Keratinocyte (primary cell): Measurements from ENCODE around the gene SLK. TPM values are rescaled to one million over a fixed set of nuclear protein-coding genes. Genes with fewer than 3 reads are reported as not detected.

Source experiments
- DNase-seq: peaks from one replicate; pipeline ENCODE4 v3.0.0-alpha.2; 2011; ENCODE audit warnings: low read depth, missing footprints, low spot score
- FAIRE-seq: peaks from 2 replicates; lab custom pipeline; 2011; peaks lifted over from hg19 to GRCh38; lab: Jason Lieb, UNC
- H2AFZ ChIP-seq: 2 replicates; pipeline ENCODE4 v1.6.0; 2012; ENCODE audit warnings: low read length, control low read depth, inconsistent platforms; ENCODE audit not compliant: control insufficient read depth
- H3K27ac ChIP-seq: 2 replicates; pipeline ENCODE4 v1.5.1; 2011; ENCODE audit warnings: low read length; ENCODE audit not compliant: control insufficient read depth, insufficient read depth
- H3K27me3 ChIP-seq: 3 replicates; pipeline ENCODE4 v1.6.0; 2011; ENCODE audit warnings: low read length; ENCODE audit not compliant: control insufficient read depth, insufficient read depth; ENCODE audit errors: extremely low read depth
- H3K36me3 ChIP-seq, 2 experiments: 2 replicates in 1 of 2; 3 replicates in 1 of 2; pipeline ENCODE4 v1.5.1; 2011; ENCODE audit warnings: low read length in 2 of 2, mild to moderate bottlenecking in 1 of 2; ENCODE audit not compliant: control insufficient read depth in 2 of 2, insufficient read depth in 2 of 2; ENCODE audit errors: extremely low read depth in 1 of 2
- H3K4me1 ChIP-seq: 3 replicates; pipeline ENCODE4 v1.5.1; 2011; ENCODE audit warnings: low read length; ENCODE audit not compliant: control insufficient read depth, insufficient read depth; ENCODE audit errors: extremely low read depth
- H3K4me2 ChIP-seq: 3 replicates; pipeline ENCODE4 v1.6.0; 2011; ENCODE audit warnings: low read depth, low read length; ENCODE audit not compliant: control insufficient read depth, insufficient read depth; ENCODE audit errors: extremely low read depth
- H3K4me3 ChIP-seq, 3 experiments: fragments of 200-600 bp in 1 of 3; sonication (generic) in 1 of 3; 2 replicates in 2 of 3; 3 replicates in 1 of 3; pipeline ENCODE4 v1.5.1; 2011 to 2016; ENCODE audit warnings: low read length in 3 of 3, mild to moderate bottlenecking in 3 of 3, control low read depth in 2 of 3, inconsistent platforms in 1 of 3, low read depth in 1 of 3, mixed read lengths in 1 of 3, mixed run types in 1 of 3, moderate library complexity in 1 of 3; ENCODE audit not compliant: control insufficient read depth in 2 of 3, insufficient read depth in 2 of 3; ENCODE audit errors: extremely low read depth in 1 of 3
- H3K79me2 ChIP-seq: 2 replicates; pipeline ENCODE4 v1.6.0; 2012; ENCODE audit warnings: low read length; ENCODE audit not compliant: control insufficient read depth, insufficient read depth
- H3K9ac ChIP-seq: 3 replicates; pipeline ENCODE4 v1.6.0; 2011; ENCODE audit warnings: low read length; ENCODE audit not compliant: control insufficient read depth, insufficient read depth; ENCODE audit errors: extremely low read depth
- H3K9me1 ChIP-seq: 3 replicates; pipeline ENCODE4 v1.6.0; 2011; ENCODE audit warnings: low read length; ENCODE audit not compliant: control insufficient read depth, insufficient read depth; ENCODE audit errors: extremely low read depth
- H3K9me3 ChIP-seq: 2 replicates; pipeline ENCODE4 v1.5.1; 2012; ENCODE audit warnings: low read depth, low read length; ENCODE audit not compliant: control insufficient read depth
- H4K20me1 ChIP-seq: 3 replicates; pipeline ENCODE4 v1.6.0; 2011; ENCODE audit warnings: low read length; ENCODE audit not compliant: control insufficient read depth, insufficient read depth; ENCODE audit errors: extremely low read depth
- CTCF ChIP-seq, 3 experiments: IDR thresholded peaks in 1 of 3; conservative IDR thresholded peaks in 1 of 3; optimal IDR thresholded peaks in 1 of 3; 2 replicates in 2 of 3; 3 replicates in 1 of 3; pipeline versions ENCODE3 to v1.5.1; 2011; ENCODE audit warnings: low read length in 3 of 3, mild to moderate bottlenecking in 3 of 3, moderate library complexity in 2 of 3, control low read depth in 1 of 3, inconsistent platforms in 1 of 3; ENCODE audit not compliant: insufficient read depth in 2 of 3; ENCODE audit errors: extremely low read depth in 1 of 3
- EZH2 ChIP-seq: IDR thresholded peaks from one replicate; pipeline ENCODE4 v1.6.1; 2012; ENCODE audit warnings: inconsistent platforms, mild to moderate bottlenecking, low read length, moderate library complexity
- dilution Hi-C: fragments of 300-500 bp; cut with MboI; formaldehyde crosslinking; loops from one replicate; pipeline ENCODE4 v1.7.0; 2020; ENCODE audit warnings: low sequenced_read_pairs; ENCODE audit not compliant: extremely low pct_ligation_motif_present
- polyA plus RNA-seq, 5 experiments: library from polyadenylated mRNA; depleted of rRNA in 3 of 5; stranded (reverse) in 3 of 5; stranded (forward) in 1 of 5; unstranded in 1 of 5; fragments of >200 nt; gene quantifications; 1 replicate in 1 of 5; 2 replicates in 3 of 5; 3 replicates in 1 of 5; pipeline versions ENCODE4 v1.2.1 to v1.2.3, GENCODE V29; 2011 to 2012; ENCODE audit warnings: missing spikeins in 2 of 5, low read depth in 1 of 5, low replicate concordance in 1 of 5

Gene SLK
- polyA plus RNA-seq, 1 donor (not counting 4 experiments of a cell fraction or from before 2014, with no cell fraction given) = 36.7 TPM

- dilution Hi-C loops = no loop called here
- H3K27ac ChIP-seq = no peak overlapping the region
- no peak overlapping the region for H3K9ac ChIP-seq
- FAIRE-seq (no peak), DNase-seq (no peak)
- H3K4me2 ChIP-seq = no peak overlapping the region
- peaks cover 20 to 43% of the 10 kb centered on the region in 2 experiments for H3K36me3 ChIP-seq
- peaks cover under 1% of the 10 kb centered on the region for H3K79me2 ChIP-seq
- no peaks in the 10 kb centered on the region for H3K27me3 ChIP-seq
- no peaks in the 10 kb centered on the region for H3K9me1 ChIP-seq
- H3K4me1 ChIP-seq = no peaks in the 10 kb centered on the region
- H2AFZ ChIP-seq = no peak overlapping the region
- no peak overlapping the region for H3K4me3 ChIP-seq
- H3K9me3 ChIP-seq = no peaks in the 10 kb centered on the region
- no peaks in the 10 kb centered on the region for H4K20me1 ChIP-seq
- no peak for TF ChIP-seq CTCF (optimal IDR thresholded peaks at IDR 0.05 in 1 of 3, IDR thresholded peaks at IDR 0.05 in 1 of 3, conservative IDR thresholded peaks at IDR 0.05 in 1 of 3; ENCODE audit: extremely low read depth in 1 of 3, insufficient read depth in 2 of 3, low read length in 3 of 3)
- no peak for TF ChIP-seq EZH2
Measured at GRCh38 chr10:104018471-104018870, 51.5 kb downstream of the SLK start.

DNA sequence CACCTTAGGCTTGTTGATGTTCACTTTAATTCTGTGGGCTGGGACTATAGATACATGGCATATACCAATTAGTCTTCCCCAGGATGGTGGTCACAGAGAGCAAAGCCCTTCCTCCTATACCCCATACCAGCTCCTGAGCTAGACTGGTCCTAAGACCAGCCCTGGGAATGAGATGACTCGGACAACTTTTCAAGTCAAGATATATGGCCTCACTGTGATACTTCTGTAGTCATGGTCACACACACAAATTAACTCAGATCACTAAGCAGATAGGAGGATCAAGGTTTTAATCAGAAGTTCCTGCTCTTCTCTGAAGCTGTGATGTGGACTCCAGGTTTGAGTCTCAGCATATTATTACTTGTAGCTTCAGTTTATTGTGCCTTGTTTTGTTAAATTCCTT is 53.1 kb downstream of the SLK start:
- FAIRE-seq (no peak), DNase-seq (no peak)
- no peaks in the 10 kb centered on the region for H3K79me2 ChIP-seq
- no peak overlapping the region for H2AFZ ChIP-seq
- no peak overlapping the region for H3K4me3 ChIP-seq
- no peaks in the 10 kb centered on the region for H3K9me1 ChIP-seq
- peaks cover 25 to 55% of the 10 kb centered on the region in 2 experiments for H3K36me3 ChIP-seq
- H3K27ac ChIP-seq = no peak overlapping the region
- H3K9ac ChIP-seq = no peak overlapping the region
- H3K27me3 ChIP-seq = no peaks in the 10 kb centered on the region
- H3K4me1 ChIP-seq = no peaks in the 10 kb centered on the region
- TF ChIP-seq EZH2 (no peak), CTCF (optimal IDR thresholded peaks at IDR 0.05 in 1 of 3, IDR thresholded peaks at IDR 0.05 in 1 of 3, conservative IDR thresholded peaks at IDR 0.05 in 1 of 3; ENCODE audit: extremely low read depth in 1 of 3, insufficient read depth in 2 of 3, low read length in 3 of 3) (no peak)
- H3K9me3 ChIP-seq = no peaks in the 10 kb centered on the region
- H3K4me2 ChIP-seq = no peak overlapping the region
- dilution Hi-C loops = no loop called here
- no peaks in the 10 kb centered on the region for H4K20me1 ChIP-seq
